ENCODE data around the gene GNPTAB. TPM values are rescaled to one million over a fixed set of nuclear protein-coding genes. Genes with fewer than 3 reads are reported as not detected.
A peak's percentile ranks its signal among the peaks of the same experiment; 100 is the strongest.

GNPTAB gene
- total RNA-seq, 1 donor from 2014 or later, result 43.7 TPM

GRCh38 chr12:101773650-101774162 is 57.1 kb downstream of the GNPTAB start:
- DNase-seq (ENCODE audit: low read depth) (peak; percentile 29), FAIRE-seq (peak; percentile 85)
- Mint-ChIP-seq H3K9me3 (ENCODE audit: unreplicated experiment) (no peaks in the 10 kb centered on the region), H3K36me3 (ENCODE audit: low read depth, unreplicated experiment) (no peaks in the 10 kb centered on the region), H3K27me3 (ENCODE audit: low read depth, unreplicated experiment) (no peaks in the 10 kb centered on the region), H3K4me1 (ENCODE audit: low read depth, unreplicated experiment) (peaks cover 4% of the 10 kb centered on the region), H3K27ac (ENCODE audit: unreplicated experiment) (peak overlapping the region; percentile 16), H3K4me3 (ENCODE audit: unreplicated experiment) (no peak overlapping the region)
- Histone ChIP-seq H2AFZ (ENCODE audit: low read depth, low read length) (no peak overlapping the region), H3K4me3 (ENCODE audit: insufficient read depth, low read depth, low read length) (no peak overlapping the region), H3K27me3 (ENCODE audit: insufficient read depth, low read length) (no peaks in the 10 kb centered on the region), H3K36me3 (ENCODE audit: insufficient read depth, low read length) (no peaks in the 10 kb centered on the region), H3K4me2 (ENCODE audit: low read length) (no peak overlapping the region), H4K20me1 (ENCODE audit: insufficient read depth, low read length) (no peaks in the 10 kb centered on the region), H3K79me2 (ENCODE audit: insufficient read depth, low read length) (no peaks in the 10 kb centered on the region), H3K27ac (ENCODE audit: low read depth, low read length) (no peak overlapping the region), H3K4me1 (ENCODE audit: insufficient read depth, low read length) (peaks cover 3% of the 10 kb centered on the region), H3K9ac (ENCODE audit: low read length) (no peak overlapping the region), H3K9me3 (ENCODE audit: insufficient read depth, low read depth, low read length) (no peaks in the 10 kb centered on the region)
- TF ChIP-seq EZH2 (IDR thresholded peaks at IDR 0.05; ENCODE audit: insufficient read depth, low read length) (no peak), CTCF (IDR thresholded peaks at IDR 0.05; ENCODE audit: insufficient read depth, low read depth, low read length) (peak; percentile 94)

- Histone ChIP-seq H2AFZ (ENCODE audit: low read depth, low read length) (no peak overlapping the region), H3K4me3 (ENCODE audit: insufficient read depth, low read depth, low read length) (no peak overlapping the region), H3K4me2 (ENCODE audit: low read length) (no peak overlapping the region), H3K27me3 (ENCODE audit: insufficient read depth, low read length) (no peaks in the 10 kb centered on the region), H3K79me2 (ENCODE audit: insufficient read depth, low read length) (no peaks in the 10 kb centered on the region), H4K20me1 (ENCODE audit: insufficient read depth, low read length) (no peaks in the 10 kb centered on the region), H3K36me3 (ENCODE audit: insufficient read depth, low read length) (no peaks in the 10 kb centered on the region), H3K9me3 (ENCODE audit: insufficient read depth, low read depth, low read length) (no peaks in the 10 kb centered on the region), H3K27ac (ENCODE audit: low read depth, low read length) (no peak overlapping the region), H3K4me1 (ENCODE audit: insufficient read depth, low read length) (peaks cover 3% of the 10 kb centered on the region), H3K9ac (ENCODE audit: low read length) (no peak overlapping the region)
- Mint-ChIP-seq H3K27ac (ENCODE audit: unreplicated experiment) (no peak overlapping the region), H3K9me3 (ENCODE audit: unreplicated experiment) (no peaks in the 10 kb centered on the region), H3K36me3 (ENCODE audit: low read depth, unreplicated experiment) (no peaks in the 10 kb centered on the region), H3K4me3 (ENCODE audit: unreplicated experiment) (no peak overlapping the region), H3K4me1 (ENCODE audit: low read depth, unreplicated experiment) (peaks cover 4% of the 10 kb centered on the region), H3K27me3 (ENCODE audit: low read depth, unreplicated experiment) (no peaks in the 10 kb centered on the region)
- no peak for DNase-seq (ENCODE audit: low read depth)
- TF ChIP-seq CTCF (IDR thresholded peaks at IDR 0.05; ENCODE audit: insufficient read depth, low read depth, low read length) (no peak), EZH2 (IDR thresholded peaks at IDR 0.05; ENCODE audit: insufficient read depth, low read length) (no peak)
- FAIRE-seq, result no peak
Measured at GRCh38 chr12:101772012-101772775, 58.6 kb downstream of the GNPTAB start.

GRCh38 chr12:101769865-101770264 is 60.9 kb downstream of the GNPTAB start:
- Mint-ChIP-seq H3K36me3 (ENCODE audit: low read depth, unreplicated experiment) (peaks cover 4% of the 10 kb centered on the region), H3K4me1 (ENCODE audit: low read depth, unreplicated experiment) (peaks cover 4% of the 10 kb centered on the region), H3K4me3 (ENCODE audit: unreplicated experiment) (no peak overlapping the region), H3K27me3 (ENCODE audit: low read depth, unreplicated experiment) (no peaks in the 10 kb centered on the region), H3K9me3 (ENCODE audit: unreplicated experiment) (no peaks in the 10 kb centered on the region), H3K27ac (ENCODE audit: unreplicated experiment) (no peak overlapping the region)
- no peak for FAIRE-seq
- no peaks in the 10 kb centered on the region for H3K79me2 ChIP-seq (ENCODE audit: insufficient read depth, low read length)
- no peak for DNase-seq (ENCODE audit: low read depth)
- peaks cover 3% of the 10 kb centered on the region for H3K4me1 ChIP-seq (ENCODE audit: insufficient read depth, low read length)
- no peak for TF ChIP-seq EZH2 (IDR thresholded peaks at IDR 0.05; ENCODE audit: insufficient read depth, low read length)
- TF ChIP-seq CTCF (IDR thresholded peaks at IDR 0.05; ENCODE audit: insufficient read depth, low read depth, low read length), result no peak
- H3K27ac ChIP-seq (ENCODE audit: low read depth, low read length), result no peak overlapping the region
- H3K9ac ChIP-seq (ENCODE audit: low read length), result no peak overlapping the region
- no peaks in the 10 kb centered on the region for H3K9me3 ChIP-seq (ENCODE audit: insufficient read depth, low read depth, low read length)
- H3K4me3 ChIP-seq (ENCODE audit: insufficient read depth, low read depth, low read length), result no peak overlapping the region
- no peak overlapping the region for H3K4me2 ChIP-seq (ENCODE audit: low read length)
- H3K27me3 ChIP-seq (ENCODE audit: insufficient read depth, low read length), result no peaks in the 10 kb centered on the region
- H4K20me1 ChIP-seq (ENCODE audit: insufficient read depth, low read length), result no peaks in the 10 kb centered on the region
- no peak overlapping the region for H2AFZ ChIP-seq (ENCODE audit: low read depth, low read length)
- peaks cover 3% of the 10 kb centered on the region for H3K36me3 ChIP-seq (ENCODE audit: insufficient read depth, low read length)

Measured in astrocyte (in vitro differentiated cells and primary cell).